RPMI7951 (cell line): ENCODE measurements around the gene IVD. TPM values are rescaled to one million over a fixed set of nuclear protein-coding genes. Genes with fewer than 3 reads are reported as not detected.
A peak's percentile ranks its signal among the peaks of the same experiment; 100 is the strongest.

Experiments used
- DNase-seq: peaks from one replicate; pipeline ENCODE4 v3.0.0-alpha.2; 2012; ENCODE audit warnings: low read depth
- total RNA-seq: library from RNA; depleted of rRNA; stranded (reverse); fragments of >200 nt; shearing (Covaris generic); gene quantifications from 2 replicates; pipeline ENCODE4 v1.2.3, GENCODE V29; 2014; rRNA removed

The IVD gene
- total RNA-seq, 1 experiment from 2014 or later, result 24.5 TPM

GRCh38 chr15:40459391-40460015, 53.9 kb downstream of the IVD start:
- no peak for DNase-seq

DNA sequence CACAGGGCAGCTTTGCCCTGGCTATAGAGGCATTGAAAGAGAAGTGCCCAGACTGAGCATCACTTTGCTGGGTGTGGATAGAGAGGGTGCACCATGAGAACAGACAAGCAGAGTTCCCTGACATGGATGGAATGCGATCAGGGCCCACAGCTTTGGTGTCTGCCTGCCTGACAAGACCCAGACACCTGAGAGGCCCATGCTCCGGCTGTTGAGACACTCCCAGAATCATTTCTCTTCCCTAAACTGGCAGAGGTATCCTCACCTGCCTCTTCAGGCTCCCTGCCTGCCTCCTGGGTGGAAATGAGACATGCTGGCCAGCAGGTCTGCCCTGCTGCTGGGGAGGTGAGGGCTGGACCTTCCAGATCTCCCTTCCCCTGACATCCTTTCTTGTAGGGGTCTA, 54.8 kb downstream of the IVD start:
- no peak for DNase-seq

- DNase-seq, result no peak
Observed at GRCh38 chr15:40461958-40462357, 56.4 kb downstream of the IVD start.

GRCh38 chr15:40463279-40463678, 57.7 kb downstream of the IVD start:
- DNase-seq, result no peak

DNA sequence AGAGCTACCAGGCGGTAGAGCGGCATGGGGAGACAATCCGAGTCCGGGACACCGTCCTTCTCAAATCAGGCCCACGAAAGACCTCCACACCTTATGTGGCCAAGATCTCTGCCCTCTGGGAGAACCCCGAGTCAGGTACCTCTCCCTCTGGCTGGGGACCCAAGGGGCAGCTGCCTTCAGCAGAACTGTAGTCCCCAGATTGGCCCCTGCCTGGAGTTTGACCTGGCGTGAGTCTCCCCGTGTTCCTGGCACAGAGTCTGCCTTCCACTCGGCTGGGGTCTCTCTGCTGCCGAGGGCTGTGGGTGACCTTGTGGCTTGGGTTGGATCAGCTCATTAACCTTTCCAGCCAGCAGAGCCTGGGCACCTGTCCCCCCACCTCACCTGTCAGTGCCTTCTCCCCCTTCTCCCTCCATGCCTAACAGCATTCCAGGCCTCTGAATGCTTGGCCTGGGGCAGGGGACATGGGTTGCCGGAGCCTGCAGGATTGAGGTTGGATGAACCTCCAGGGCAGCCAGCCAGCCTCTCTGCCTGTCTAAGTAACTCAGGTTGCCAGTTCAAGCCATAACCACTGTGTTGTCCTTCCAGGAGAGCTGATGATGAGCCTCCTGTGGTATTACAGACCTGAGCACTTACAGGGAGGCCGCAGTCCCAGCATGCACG, 58.4 kb downstream of the IVD start:
- DNase-seq, result no peak

DNA sequence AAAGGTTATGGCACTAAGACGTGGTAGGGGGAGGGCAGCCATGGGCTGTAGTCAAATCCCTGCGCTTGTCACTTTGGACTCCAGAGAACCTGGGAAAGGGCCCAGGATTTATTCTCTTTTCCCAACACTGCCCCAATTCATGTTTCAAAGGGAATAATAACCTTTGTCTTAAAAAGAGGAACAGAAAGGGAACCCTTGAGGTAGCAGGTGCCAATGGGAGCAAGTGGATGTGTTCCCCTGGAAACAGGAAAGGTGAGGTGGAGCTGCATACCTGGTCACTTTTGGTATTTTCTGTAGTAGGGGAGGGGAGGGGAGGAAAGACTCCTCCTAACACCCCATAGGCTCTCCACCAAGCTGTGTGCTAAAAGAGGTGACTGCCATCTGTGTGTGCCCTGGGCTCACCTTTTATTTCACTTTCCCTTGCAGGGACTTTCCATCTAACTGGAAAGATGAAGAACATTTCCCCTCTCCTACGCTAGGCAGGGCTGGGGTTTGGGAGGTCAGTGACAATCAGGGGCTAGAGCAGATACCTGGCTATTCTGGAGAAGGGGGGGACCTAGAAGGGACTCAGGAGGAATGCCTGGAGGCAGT, 59.1 kb downstream of the IVD start:
- no peak for DNase-seq

DNA sequence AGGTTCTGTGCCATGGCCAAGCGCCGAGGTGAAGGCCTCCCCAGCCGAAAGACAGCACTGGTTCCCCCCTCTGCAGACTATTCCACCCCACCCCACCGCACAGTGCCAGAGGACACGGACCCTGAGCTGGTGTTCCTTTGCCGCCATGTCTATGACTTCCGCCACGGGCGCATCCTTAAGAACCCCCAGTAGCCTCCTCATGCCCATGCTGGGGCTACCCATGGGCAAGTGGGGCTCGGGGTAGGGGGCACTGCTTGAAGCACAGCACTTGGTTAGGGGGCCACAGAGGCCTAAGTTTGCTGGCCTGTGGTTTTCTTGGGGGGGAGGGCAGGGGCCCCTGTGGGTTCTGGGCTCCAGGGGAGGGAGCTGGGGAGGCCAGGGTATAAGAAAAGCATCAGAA, 60.3 kb downstream of the IVD start:
- no peak for DNase-seq

GRCh38 chr15:40466426-40467260, 61.0 kb downstream of the IVD start:
- no peak for DNase-seq

- no peak for DNase-seq
Observed at GRCh38 chr15:40467261-40467615, 61.6 kb downstream of the IVD start.

DNA sequence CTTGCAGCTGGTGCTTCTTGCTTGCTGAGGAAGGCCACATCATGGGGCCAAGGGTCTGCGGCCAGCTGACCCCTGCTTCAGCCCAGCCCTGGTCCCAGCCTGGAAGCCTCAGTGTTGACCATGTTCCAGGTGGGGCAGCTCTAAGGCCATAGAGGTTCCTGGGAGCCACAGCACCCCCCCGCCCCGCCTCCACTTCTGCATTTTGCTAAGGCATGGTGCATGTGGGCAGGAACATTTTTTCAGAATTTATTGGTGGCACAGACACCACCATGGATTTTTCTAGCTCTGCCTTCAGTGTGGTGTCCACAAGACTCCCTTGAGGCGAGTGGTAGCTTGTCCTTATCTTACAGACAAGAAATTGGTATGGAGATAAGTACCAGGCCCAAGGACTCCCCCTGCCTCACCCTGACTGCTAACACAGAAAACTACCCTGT, 63.3 kb downstream of the IVD start:
- DNase-seq, result no peak

GRCh38 chr15:40469776-40470390, 64.3 kb downstream of the IVD start:
- no peak for DNase-seq

GRCh38 chr15:40470423-40471104, 65.0 kb downstream of the IVD start, which contains the start of gene CHST14:
CHST14 (plus strand) TSS chr15:40470984; CDS start chr15:40471214, 230 bp downstream.
- peak; percentile 62 for DNase-seq

Other genes starting within 250 kb of the IVD start
- 108 and 126 TPM in 2 replicates for gene BUB1B, start 244.7 kb upstream of the IVD start, total RNA-seq
- 7.9 and 9.5 TPM in 2 replicates for gene PAK6, start 166.7 kb upstream of the IVD start, total RNA-seq
- not detected in 2 replicates for gene ANKRD63, start 122.7 kb upstream of the IVD start, total RNA-seq
- gene PLCB2, start 97.9 kb upstream of the IVD start, total RNA-seq, result 1.4 and 1.6 TPM in 2 replicates
- 23.0 and 25.6 TPM in 2 replicates for gene INAFM2, start 82.1 kb upstream of the IVD start, total RNA-seq
- gene CCDC9B, start 64.9 kb upstream of the IVD start, total RNA-seq, result 8.1 and 8.5 TPM in 2 replicates
- not detected in 2 replicates for gene PHGR1, start 54.8 kb upstream of the IVD start, total RNA-seq
- 0.24 and 0.59 TPM in 2 replicates for gene DISP2, start 47.6 kb upstream of the IVD start, total RNA-seq
- 186 and 201 TPM in 2 replicates for gene KNSTRN, start 23.1 kb upstream of the IVD start, total RNA-seq
- 7.6 and 11.5 TPM in 2 replicates for gene BAHD1, start 35.2 kb downstream of the IVD start, total RNA-seq
- gene CHST14, start 65.2 kb downstream of the IVD start, total RNA-seq, result 27.1 and 29.3 TPM in 2 replicates
- gene CCDC32, start 159.2 kb downstream of the IVD start, total RNA-seq, result 24.8 and 53.7 TPM in 2 replicates
- 12.2 and 13.2 TPM in 2 replicates for gene RPUSD2, start 163.5 kb downstream of the IVD start, total RNA-seq
- gene KNL1, start 188.5 kb downstream of the IVD start, total RNA-seq, result 69.5 and 90.1 TPM in 2 replicates